COLO829 (cell line): ENCODE measurements around the gene PPFIA1.

Experiments
- DNase-seq: peaks from one replicate; pipeline ENCODE4 v3.0.0; 2012; ENCODE audit warnings: low spot score

The PPFIA1 gene

DNA sequence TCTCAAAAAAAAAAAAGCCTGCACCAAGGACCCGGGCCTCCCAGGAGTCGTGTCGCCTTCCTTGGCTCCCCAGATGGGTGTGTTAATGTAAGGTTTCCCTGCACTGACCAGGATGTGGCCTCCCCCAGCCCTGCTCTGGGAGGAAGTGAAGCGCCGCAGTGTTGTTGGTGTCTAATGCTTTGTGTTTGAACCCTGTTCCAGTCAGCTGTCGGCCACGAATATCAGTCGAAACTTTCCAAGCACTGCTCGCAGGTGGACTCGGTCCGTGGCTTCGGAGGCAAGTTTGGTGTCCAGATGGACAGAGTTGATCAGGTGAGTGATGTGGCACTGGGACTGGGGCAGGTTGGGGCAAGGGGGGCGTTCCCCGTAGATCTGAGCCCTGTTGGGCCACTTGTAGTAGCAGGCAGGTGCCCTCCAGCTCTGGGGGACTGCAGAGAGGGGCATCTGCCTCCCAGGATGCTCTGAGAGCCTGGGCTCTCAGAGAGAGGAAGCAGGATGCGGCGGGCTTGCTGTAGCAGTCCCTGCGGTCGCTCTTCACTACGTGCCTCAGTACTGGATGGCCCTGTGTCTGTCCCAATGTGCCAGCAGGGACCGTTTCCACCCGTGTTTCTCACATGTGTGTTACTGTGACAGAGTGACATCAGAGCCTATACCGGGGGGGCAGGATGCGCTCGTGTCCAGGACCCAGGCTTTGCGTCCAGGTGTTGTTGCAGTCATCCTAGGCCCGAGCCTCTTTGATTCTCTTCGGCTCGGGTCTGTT, 144.0 kb downstream of the PPFIA1 start:
- DNase-seq, result no peak

DNA sequence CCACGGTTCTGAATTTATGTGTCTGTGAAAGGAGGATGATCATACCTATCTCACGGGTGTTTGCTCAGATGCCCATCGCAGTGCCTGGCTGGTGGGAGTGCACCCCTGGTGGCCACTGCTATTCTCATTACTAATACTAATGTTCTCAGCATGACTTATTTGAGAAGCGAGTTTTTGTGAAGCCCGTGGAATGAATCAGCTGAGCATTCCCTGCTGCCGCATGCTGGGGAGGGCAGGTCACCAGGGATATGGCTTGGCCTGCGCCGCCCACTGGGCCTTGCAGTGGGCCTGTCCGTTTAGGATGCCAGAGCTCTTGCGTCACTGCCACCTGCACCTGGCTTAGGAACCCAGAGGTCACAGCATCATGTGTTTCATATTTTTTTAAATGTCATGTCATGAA, 144.7 kb downstream of the PPFIA1 start:
- DNase-seq, result no peak

DNA sequence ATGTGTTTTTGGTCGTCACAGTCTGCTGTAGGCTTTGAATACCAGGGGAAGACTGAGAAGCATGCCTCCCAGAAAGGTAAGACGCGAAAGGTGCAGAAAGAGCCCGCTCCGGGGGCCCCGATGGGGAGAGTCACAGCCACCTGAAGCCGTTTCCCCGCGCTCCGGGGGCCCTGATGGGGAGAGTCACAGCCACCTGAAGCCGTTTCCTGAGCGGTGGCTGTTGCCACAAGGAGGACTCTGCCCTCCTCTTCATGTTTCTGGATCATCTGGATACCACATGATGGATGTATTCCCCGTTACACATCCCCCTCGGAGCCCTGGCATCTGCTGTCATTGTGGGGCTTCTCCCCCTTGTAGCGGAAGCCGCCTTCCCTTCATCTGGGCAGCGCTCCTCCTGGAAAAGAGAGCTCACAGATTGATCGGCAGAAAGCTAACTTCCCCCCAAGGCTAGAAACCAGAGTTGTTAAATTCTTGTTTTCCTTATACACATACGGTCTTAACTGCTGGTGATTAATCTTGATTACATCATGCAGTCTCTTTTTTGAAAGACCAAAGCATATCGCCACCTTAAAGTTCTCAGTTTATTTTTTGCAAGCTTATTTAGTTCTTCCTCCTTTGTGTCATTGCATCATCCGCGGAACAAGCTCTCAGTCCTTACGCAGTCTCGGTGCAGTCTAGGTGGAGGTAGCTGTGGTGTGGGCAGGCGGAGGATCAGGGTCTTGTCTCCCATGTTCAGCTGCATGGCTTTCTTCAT, 145.3 kb downstream of the PPFIA1 start:
- no peak for DNase-seq

- DNase-seq, result no peak
Observed at GRCh38 chr11:70416881-70417280, 146.4 kb downstream of the PPFIA1 start.

- DNase-seq, result no peak
Observed at GRCh38 chr11:70418130-70418529, 147.6 kb downstream of the PPFIA1 start.

DNA sequence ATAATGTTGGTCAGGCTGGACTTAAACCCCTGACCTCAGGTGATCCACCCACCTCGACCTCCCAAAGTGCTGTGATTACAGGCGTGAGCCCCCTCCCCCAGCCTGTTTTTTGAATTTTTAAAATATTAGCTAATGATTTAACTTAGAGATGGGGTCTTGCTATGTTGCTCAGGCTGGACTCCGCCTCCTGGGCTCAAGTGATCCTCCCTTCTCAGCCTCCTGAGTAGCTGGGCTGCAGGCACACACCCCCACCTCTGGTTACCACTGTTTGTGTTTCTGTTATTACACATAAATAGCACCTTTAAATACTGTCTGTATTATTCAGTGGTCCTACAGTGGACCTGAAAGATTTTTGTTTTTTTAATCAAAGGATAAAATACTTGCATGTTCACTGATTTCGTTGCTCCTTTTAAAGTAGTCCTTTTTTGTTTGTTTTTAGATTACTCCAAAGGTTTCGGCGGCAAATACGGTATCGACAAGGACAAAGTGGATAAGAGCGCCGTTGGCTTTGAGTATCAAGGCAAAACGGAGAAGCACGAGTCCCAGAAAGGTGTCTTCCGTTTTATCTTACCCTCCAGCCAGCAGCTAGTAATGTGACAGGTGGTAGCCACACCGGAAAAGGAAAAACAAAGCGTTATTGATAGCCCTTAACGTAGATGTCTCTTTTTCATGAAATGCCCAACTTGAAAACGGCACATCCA, 149.0 kb downstream of the PPFIA1 start:
- no peak for DNase-seq

DNA sequence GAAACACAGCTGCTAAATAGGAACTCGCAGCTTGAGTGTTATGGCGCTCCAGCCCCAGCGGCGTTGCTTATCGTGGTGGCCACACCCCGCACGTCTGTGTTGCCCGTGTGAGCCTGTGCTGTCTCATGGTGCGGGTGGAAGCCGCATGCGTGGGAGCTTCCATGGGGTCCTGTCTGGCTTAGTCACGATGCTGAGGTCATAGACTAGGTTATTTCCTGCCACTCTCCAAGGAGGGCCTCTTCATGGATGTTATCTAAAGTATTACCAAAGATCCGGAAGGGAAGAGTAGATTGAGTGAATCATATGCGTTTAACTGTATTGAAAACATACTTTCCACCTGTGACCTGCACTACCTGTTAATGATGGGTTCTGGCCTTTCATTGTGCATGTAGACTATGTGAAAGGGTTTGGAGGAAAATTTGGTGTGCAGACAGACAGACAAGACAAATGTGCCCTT, 149.5 kb downstream of the PPFIA1 start:
- DNase-seq, result no peak

- DNase-seq, result no peak
Observed at GRCh38 chr11:70420496-70420895, 150.0 kb downstream of the PPFIA1 start.

- DNase-seq, result no peak
Observed at GRCh38 chr11:70421123-70421522, 150.6 kb downstream of the PPFIA1 start.

DNA sequence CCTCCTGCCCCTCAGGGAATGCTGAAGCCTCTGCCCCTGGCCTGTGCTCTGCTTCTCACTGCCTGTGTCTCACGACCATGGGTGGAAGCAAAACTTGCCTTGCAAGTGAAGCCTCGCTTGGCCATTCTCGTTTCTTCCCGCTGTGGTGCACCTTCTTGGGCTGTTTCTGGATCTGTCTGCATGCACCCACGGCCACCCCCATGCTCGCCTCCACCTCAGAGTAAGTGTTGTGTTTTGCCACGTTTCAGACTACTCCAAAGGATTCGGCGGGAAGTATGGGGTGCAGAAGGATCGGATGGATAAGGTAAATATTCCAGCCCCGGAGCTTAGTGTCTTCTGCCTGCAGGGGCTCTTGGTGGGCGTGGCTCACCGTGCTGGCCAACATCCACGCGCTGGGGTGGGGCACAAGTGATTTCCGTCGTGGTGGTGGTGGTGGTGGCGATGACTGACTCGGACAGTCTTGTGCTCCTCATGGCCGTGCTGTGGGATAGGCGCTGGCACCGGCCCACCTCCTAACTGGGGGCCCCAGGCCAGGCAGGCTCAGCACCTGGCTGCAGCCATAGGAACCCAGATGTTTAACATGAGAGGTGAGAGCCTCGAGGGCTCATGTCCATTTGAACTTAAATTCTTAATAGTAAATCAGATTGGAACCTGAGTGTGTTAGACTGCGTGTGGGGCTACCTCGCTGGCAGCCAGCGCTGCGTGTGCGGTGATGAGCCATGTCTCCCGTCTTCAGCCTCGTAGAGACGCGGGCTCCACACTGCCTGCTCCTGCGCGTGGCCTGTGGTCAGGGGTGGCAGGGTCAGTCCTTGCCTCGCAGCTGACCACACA, 152.4 kb downstream of the PPFIA1 start:
- DNase-seq, result no peak

GRCh38 chr11:70423523-70424505, 153.3 kb downstream of the PPFIA1 start:
- DNase-seq, result peak; percentile 20

GRCh38 chr11:70424765-70425344, 154.4 kb downstream of the PPFIA1 start:
- no peak for DNase-seq

GRCh38 chr11:70427436-70427835, 156.9 kb downstream of the PPFIA1 start:
- no peak for DNase-seq

GRCh38 chr11:70428701-70429427, 158.4 kb downstream of the PPFIA1 start:
- DNase-seq, result no peak

DNA sequence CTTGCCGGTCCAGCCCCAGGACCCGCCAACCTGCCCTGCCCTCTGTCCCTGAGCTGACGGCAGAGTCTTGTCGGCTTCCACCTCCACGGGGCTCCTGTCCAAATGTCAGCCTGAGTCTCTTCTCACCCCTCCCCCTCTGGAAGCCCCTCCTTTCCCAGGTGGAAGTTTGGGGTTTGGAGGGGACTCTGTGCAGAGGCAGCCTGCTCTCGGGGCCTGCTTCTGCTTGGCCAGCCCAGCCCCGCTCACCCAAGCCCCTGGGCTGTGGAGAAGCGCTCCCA, 158.9 kb downstream of the PPFIA1 start:
- DNase-seq, result no peak

- DNase-seq, result no peak
Observed at GRCh38 chr11:70429724-70430521, 159.4 kb downstream of the PPFIA1 start.

DNA sequence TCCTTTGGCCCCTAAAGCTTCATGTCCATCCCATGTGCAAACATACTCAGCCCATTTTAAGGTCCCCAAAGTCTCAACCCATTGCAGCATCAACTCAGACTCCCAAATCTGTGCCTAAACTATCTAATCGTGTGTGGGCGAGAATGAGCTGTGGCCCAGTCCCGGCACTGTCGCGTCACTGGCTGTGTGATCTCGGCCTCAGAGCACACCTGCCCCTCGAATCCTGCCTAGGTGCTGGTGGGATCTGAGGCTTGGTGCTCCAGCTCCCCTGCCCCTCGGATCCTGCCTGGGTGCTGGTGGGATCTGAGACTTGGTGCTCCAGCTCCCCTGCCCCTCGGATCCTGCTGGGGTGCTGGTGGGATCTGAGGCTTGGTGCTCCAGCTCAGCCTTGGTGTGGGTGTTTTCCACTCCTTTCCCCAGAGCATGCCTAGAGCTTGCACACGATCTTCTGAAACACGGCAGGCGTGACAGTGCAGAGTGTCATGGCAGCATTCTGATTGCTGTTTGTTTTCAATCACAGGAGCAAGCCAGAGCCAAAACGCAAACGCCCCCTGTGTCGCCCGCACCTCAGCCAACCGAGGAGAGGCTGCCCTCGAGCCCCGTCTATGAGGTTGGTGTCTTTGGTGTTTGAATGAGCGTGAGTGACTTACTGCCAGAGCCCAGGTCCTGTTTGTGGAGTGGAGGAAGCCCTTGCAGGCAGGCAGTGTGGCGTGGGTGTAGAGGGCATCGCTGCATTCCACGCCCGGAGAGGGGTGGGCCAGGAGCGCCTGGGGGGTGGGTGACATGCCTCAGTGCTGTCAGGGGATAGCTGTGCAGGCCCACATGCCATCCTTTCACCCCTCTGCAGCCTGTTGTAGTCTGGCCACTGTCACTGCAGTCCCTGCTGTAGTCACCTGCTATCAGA, 160.4 kb downstream of the PPFIA1 start:
- DNase-seq, result no peak

DNA sequence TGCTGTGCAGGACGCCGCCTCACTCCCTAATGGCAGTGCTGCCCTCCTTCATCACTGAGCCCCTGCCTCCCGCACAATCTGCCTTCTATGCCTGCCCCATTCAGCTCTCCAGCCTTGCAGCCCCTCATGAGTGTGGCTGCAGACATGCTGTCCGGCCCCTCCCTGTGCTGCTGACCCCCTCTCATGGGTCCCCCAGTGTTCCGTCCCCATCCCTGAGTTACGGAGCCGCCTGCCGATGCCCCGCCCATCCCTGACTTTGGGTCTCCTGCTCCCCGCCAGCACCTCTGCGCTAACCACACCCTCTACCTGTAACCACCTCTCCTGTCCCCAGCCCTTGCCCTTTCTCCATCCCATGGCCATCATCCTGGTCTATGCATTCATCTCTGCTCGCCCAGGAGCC, 161.1 kb downstream of the PPFIA1 start:
- DNase-seq, result no peak
